Peyer's patch (tissue), 4 donors: ENCODE measurements around the gene ASAP2.

ENCODE experiments used
- POLR2A ChIP-seq, 2 donors: fragments of 450-650 bp; IDR thresholded peaks; one replicate each; pipeline ENCODE4 v1.5.1; 2017; ENCODE audit warnings: antibody characterized with exemption in 2 of 2, mild to moderate bottlenecking in 2 of 2, moderate library complexity in 2 of 2
- TF ChIP-seq, protein P1 (sequence below), 6 experiments: fragments of 450-650 bp in 4 of 6; fragments of 200-600 bp in 2 of 6; sonication (generic) in 1 of 6; IDR thresholded peaks; one replicate each; pipeline ENCODE4 v1.5.1; 2017 to 2019; ENCODE audit warnings: antibody characterized with exemption in 6 of 6, mild to moderate bottlenecking in 3 of 6, moderate library complexity in 1 of 6

GRCh38 chr2:9238591-9239326 is 32.1 kb downstream of the ASAP2 start:
- TF ChIP-seq, protein P1, sequence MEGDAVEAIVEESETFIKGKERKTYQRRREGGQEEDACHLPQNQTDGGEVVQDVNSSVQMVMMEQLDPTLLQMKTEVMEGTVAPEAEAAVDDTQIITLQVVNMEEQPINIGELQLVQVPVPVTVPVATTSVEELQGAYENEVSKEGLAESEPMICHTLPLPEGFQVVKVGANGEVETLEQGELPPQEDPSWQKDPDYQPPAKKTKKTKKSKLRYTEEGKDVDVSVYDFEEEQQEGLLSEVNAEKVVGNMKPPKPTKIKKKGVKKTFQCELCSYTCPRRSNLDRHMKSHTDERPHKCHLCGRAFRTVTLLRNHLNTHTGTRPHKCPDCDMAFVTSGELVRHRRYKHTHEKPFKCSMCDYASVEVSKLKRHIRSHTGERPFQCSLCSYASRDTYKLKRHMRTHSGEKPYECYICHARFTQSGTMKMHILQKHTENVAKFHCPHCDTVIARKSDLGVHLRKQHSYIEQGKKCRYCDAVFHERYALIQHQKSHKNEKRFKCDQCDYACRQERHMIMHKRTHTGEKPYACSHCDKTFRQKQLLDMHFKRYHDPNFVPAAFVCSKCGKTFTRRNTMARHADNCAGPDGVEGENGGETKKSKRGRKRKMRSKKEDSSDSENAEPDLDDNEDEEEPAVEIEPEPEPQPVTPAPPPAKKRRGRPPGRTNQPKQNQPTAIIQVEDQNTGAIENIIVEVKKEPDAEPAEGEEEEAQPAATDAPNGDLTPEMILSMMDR (IDR thresholded peaks at IDR 0.05), result no peak
- no peak for TF ChIP-seq POLR2A (IDR thresholded peaks at IDR 0.05)
